SKM-1 treated with dmso at 0.1 percent for 144 hours (cell line): ENCODE measurements around the gene PCYOX1L.

ENCODE experiments used
- DNase-seq: peaks from one replicate; lab custom pipeline; 2025; ENCODE audit not compliant: unreplicated experiment; lab: John Stamatoyannopoulos, UW

The PCYOX1L gene

GRCh38 chr5:149357370-149358293 lies at the start of gene PCYOX1L:
Gene PCYOX1L, plus strand, starts transcription at chr5:149358046. Its CDS starts 23 bp downstream, at chr5:149358069.
- peak; percentile 96 for DNase-seq

- no peak for DNase-seq
Measured at GRCh38 chr5:149309354-149309753, 48.5 kb upstream of the PCYOX1L start.

GRCh38 chr5:149310488-149310887 lies 47.4 kb upstream of the PCYOX1L start:
- DNase-seq = no peak

GRCh38 chr5:149310947-149311658 lies 46.7 kb upstream of the PCYOX1L start:
- DNase-seq = no peak

- no peak for DNase-seq
Measured at GRCh38 chr5:149313151-149313841, 44.5 kb upstream of the PCYOX1L start.

- no peak for DNase-seq
Measured at GRCh38 chr5:149314571-149315111, 43.2 kb upstream of the PCYOX1L start.

GRCh38 chr5:149315753-149316152 lies 42.1 kb upstream of the PCYOX1L start:
- no peak for DNase-seq

GRCh38 chr5:149317281-149318048 lies 40.4 kb upstream of the PCYOX1L start:
- DNase-seq = peak; percentile 57

- no peak for DNase-seq
Measured at GRCh38 chr5:149319174-149319573, 38.7 kb upstream of the PCYOX1L start.

GRCh38 chr5:149320791-149321330 lies 37.0 kb upstream of the PCYOX1L start:
- no peak for DNase-seq

GRCh38 chr5:149322518-149322917 lies 35.3 kb upstream of the PCYOX1L start:
- DNase-seq = no peak

- DNase-seq = no peak
Measured at GRCh38 chr5:149323210-149323609, 34.6 kb upstream of the PCYOX1L start.

GRCh38 chr5:149323621-149324205 lies 34.1 kb upstream of the PCYOX1L start:
- DNase-seq = no peak

- no peak for DNase-seq
Measured at GRCh38 chr5:149324641-149325040, 33.2 kb upstream of the PCYOX1L start.

GRCh38 chr5:149325166-149325735 lies 32.6 kb upstream of the PCYOX1L start:
- DNase-seq = no peak

- no peak for DNase-seq
Measured at GRCh38 chr5:149325894-149326293, 32.0 kb upstream of the PCYOX1L start.

GRCh38 chr5:149326611-149327010 lies 31.2 kb upstream of the PCYOX1L start:
- no peak for DNase-seq

GRCh38 chr5:149328177-149328576 lies 29.7 kb upstream of the PCYOX1L start:
- no peak for DNase-seq

GRCh38 chr5:149333711-149334443 lies 24.0 kb upstream of the PCYOX1L start:
- no peak for DNase-seq
